ENCODE measurements around the gene MYO18A. TPM values are rescaled to one million over a fixed set of nuclear protein-coding genes. Genes with fewer than 3 reads are reported as not detected.

MYO18A gene
- total and polyA plus RNA-seq, 10 of the 15 experiments (the other 5 are each of a cell fraction or from before 2014, with no cell fraction given), result 2.9 to 66.0 (median 24.5) TPM

GRCh38 chr17:29037739-29038084 is 142.5 kb downstream of the MYO18A start:
- RAD21 ChIA-PET (ENCODE audit: unreplicated experiment), result interaction anchor here (1.5 kb wide), 1 partner anchor 72 kb away, joined by 5 read pairs; no protein-coding TSS in a partner anchor
- Histone ChIP-seq H3K36me3 (ENCODE audit: control insufficient read depth in 2 of 2, insufficient read depth in 2 of 2, low read length in 1 of 2) (no peaks in the 10 kb centered on the region), H3K27me3 (replicated peaks in 1 of 2; ENCODE audit: control insufficient read depth in 2 of 2, insufficient read depth in 2 of 2, low read length in 1 of 2) (no peaks in the 10 kb centered on the region; a peak in 1 of 4 replicates), H3K4me2 (ENCODE audit: control insufficient read depth, insufficient read depth) (no peak overlapping the region), H4K20me1 (ENCODE audit: control insufficient read depth, insufficient read depth) (no peaks in the 10 kb centered on the region), H3K9me3 (replicated peaks; ENCODE audit: control insufficient read depth, insufficient read depth, low read length) (peaks cover 6% of the 10 kb centered on the region; the same call in 2 of the 3 replicates), H3K4me1 (ENCODE audit: control insufficient read depth, insufficient read depth, low read length) (peaks cover 6% of the 10 kb centered on the region), H3K27ac (ENCODE audit: control insufficient read depth, insufficient read depth) (no peak overlapping the region), H3K9ac (ENCODE audit: control insufficient read depth, insufficient read depth, low read length) (no peak overlapping the region), H3K4me3 (no peak overlapping the region), H2AFZ (ENCODE audit: control insufficient read depth, low read depth, low read length) (no peak overlapping the region), H3K79me2 (ENCODE audit: control insufficient read depth, insufficient read depth, low read length) (no peaks in the 10 kb centered on the region)
- no peak for FAIRE-seq
- 44% methylated on average over 10 of the region's 10 CpGs for WGBS (ENCODE audit: insufficient coverage, insufficient replicate concordance, low lambda C conversion rate, missing lambda C conversion rate)
- CTCF ChIA-PET, result interaction anchor here (1.4 kb wide), 1 partner anchor 80 kb away, joined by 4 read pairs; no protein-coding TSS in a partner anchor
- POLR2A ChIA-PET, result no interaction called here
- in situ Hi-C loops (cut with MboI) (no loop called here), intact Hi-C loops (cut with micrococcal nuclease; ENCODE audit: unreplicated experiment) (no loop called here)
- TF ChIP-seq FOXK2 (IDR thresholded peaks at IDR 0.05), result no peak
- BruUV-seq (replicated peaks), result no TSS peak
- no peak for DNase-seq (ENCODE audit: low read depth, low spot score)
- SMC1A ChIA-PET (ENCODE audit: uncharacterized antibody, unreplicated experiment), result no interaction called here
- ATAC-seq, result no peak

DNA sequence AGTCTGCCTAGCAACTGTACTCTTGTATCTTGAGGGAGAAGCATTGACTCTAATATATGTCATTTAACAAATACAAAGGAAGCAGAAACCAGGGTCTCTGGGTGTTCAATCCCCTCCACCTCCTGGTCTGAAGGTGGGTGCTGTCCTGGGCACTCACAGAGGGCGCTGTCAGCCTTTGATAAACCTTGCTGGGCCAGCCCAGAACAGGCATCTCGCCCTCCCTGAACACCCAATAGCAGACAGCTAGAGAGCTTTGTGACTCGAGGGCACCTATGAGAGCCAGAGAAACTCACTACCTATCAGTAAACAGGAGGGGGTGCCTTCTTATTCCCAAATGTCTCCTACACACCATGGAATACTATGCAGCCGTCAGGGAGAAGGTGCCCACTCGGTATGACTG is 143.6 kb downstream of the MYO18A start:
- CTCF ChIA-PET, result interaction anchor here (1.4 kb wide), 1 partner anchor 81 kb away, joined by 4 read pairs; no protein-coding TSS in a partner anchor
- TF ChIP-seq CEBPB (IDR thresholded peaks at IDR 0.05; ENCODE audit: borderline replicate concordance in 1 of 2, low read depth in 2 of 2, low read length in 2 of 2), result no peak
- no peak for TF ChIP-seq POLR2AphosphoS5 (IDR thresholded peaks at IDR 0.05; ENCODE audit: low read length)
- TF ChIP-seq ZSCAN29 (IDR thresholded peaks at IDR 0.05), result no peak
- no peak for TF ChIP-seq EGR1 (IDR thresholded peaks at IDR 0.05; ENCODE audit: borderline replicate concordance in 1 of 2, low read depth in 2 of 2, low read length in 2 of 2)
- TF ChIP-seq FOS (IDR thresholded peaks at IDR 0.05; ENCODE audit: borderline replicate concordance, extremely low read depth, insufficient read length), result no peak

More for the DNA sequence above, 143.6 kb downstream of the MYO18A start:
- Histone ChIP-seq H3K36me3 (ENCODE audit: control insufficient read depth in 2 of 2, insufficient read depth in 2 of 2, low read length in 1 of 2) (no peaks in the 10 kb centered on the region), H3K4me3 (no peak overlapping the region), H3K9me3 (replicated peaks; ENCODE audit: control insufficient read depth, insufficient read depth, low read length) (peaks cover 6% of the 10 kb centered on the region; the same call in 2 of the 3 replicates), H2AFZ (ENCODE audit: control insufficient read depth, low read depth, low read length) (no peak overlapping the region), H3K4me1 (ENCODE audit: control insufficient read depth, insufficient read depth, low read length) (no peaks in the 10 kb centered on the region), H3K27me3 (replicated peaks in 1 of 2; ENCODE audit: control insufficient read depth in 2 of 2, insufficient read depth in 2 of 2, low read length in 1 of 2) (no peaks in the 10 kb centered on the region; a peak in 1 of 4 replicates), H3K79me2 (ENCODE audit: control insufficient read depth, insufficient read depth, low read length) (no peaks in the 10 kb centered on the region), H3K4me2 (ENCODE audit: control insufficient read depth, insufficient read depth) (no peak overlapping the region), H4K20me1 (ENCODE audit: control insufficient read depth, insufficient read depth) (no peaks in the 10 kb centered on the region), H3K27ac (ENCODE audit: control insufficient read depth, insufficient read depth) (no peak overlapping the region), H3K9ac (ENCODE audit: control insufficient read depth, insufficient read depth, low read length) (no peak overlapping the region)
- RAD21 ChIA-PET (ENCODE audit: unreplicated experiment), result interaction anchor here (1.2 kb wide), 1 partner anchor 88 kb away, joined by 3 read pairs; no protein-coding TSS in a partner anchor
- DNase-seq (ENCODE audit: low read depth, low spot score) (no peak), ATAC-seq (no peak), FAIRE-seq (no peak)
- no TSS peak for BruUV-seq (replicated peaks)
- SMC1A ChIA-PET (ENCODE audit: uncharacterized antibody, unreplicated experiment), result no interaction called here
- in situ Hi-C loops (cut with MboI), result no loop called here
- intact Hi-C loops (cut with micrococcal nuclease; ENCODE audit: unreplicated experiment), result no loop called here
- WGBS (ENCODE audit: insufficient coverage, insufficient replicate concordance, low lambda C conversion rate, missing lambda C conversion rate), result 3% methylated on average over 5 of the region's 5 CpGs
- POLR2A ChIA-PET, result no interaction called here

Measured in GM12878 (cell line).